ENCODE data around the gene MYO16.

Gene MYO16

DNA sequence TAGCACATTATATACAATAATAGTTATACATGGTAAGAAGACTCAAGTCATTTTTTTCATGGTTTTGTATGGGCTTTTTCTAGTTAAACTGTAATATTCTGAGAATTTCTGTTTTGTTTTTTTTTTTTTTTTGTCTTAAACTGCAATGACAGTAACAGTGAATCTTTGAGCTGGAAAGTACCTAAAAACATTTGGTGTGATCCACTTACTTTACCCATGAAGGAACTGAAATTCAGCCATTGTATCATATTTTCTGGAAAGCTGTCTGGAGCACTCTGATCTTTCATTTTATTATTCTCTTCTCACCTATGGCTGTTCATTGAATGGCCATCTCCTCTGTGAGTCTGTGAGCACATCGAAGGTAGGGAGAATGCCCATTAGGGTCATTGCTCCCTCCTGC, 37.8 kb downstream of the MYO16 start:
- no peak for DNase-seq

- no peak for DNase-seq
Measured at GRCh38 chr13:108669381-108669780, 40.0 kb downstream of the MYO16 start.

DNA sequence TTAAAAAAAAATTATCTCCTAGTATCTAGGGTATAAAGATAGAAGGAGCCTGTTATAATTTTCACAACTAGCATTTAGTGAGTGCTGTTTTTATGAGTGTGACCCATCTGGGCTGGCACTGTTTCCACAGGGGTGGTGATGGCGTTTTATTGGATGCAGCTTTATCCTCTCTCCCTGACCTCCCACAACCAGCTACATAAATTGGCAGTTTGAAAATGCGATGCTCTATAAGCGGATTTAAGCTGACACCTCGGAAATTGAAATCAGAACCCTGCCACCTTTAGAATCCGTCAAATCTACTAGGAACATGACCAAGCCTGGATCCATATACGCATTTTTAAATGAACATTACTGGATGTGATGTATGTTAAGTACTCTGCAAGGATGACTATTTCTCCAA, 44.9 kb downstream of the MYO16 start:
- DNase-seq = no peak

GRCh38 chr13:108674771-108675170, 45.4 kb downstream of the MYO16 start:
- no peak for DNase-seq

DNA sequence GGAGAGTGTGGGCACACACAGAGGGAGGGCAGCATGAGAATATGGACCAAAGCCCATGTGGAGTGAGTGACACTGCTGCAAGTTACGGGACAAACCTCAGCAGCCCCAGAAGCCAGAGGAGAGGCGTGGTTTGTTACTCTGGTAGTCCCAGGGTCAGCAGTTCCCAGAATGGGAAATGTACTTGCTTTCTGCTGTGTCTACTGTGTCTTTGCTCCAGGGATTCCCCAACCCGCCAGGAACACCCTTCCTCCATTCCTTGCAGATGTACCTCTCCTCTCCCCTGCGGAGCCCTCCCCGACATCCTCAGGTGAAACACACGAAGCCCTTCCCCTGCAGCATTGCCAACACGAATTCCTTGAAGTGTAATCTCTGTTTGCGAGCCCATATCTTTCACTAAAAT, 47.2 kb downstream of the MYO16 start:
- no peak for DNase-seq

GRCh38 chr13:108677806-108678205, 48.4 kb downstream of the MYO16 start:
- DNase-seq = no peak

GRCh38 chr13:108680011-108680410, 50.6 kb downstream of the MYO16 start:
- DNase-seq = no peak

GRCh38 chr13:108681986-108682575, 52.7 kb downstream of the MYO16 start:
- DNase-seq = no peak

- no peak for DNase-seq
Measured at GRCh38 chr13:108682714-108683113, 53.3 kb downstream of the MYO16 start.

GRCh38 chr13:108686027-108686426, 56.6 kb downstream of the MYO16 start:
- DNase-seq = no peak

DNA sequence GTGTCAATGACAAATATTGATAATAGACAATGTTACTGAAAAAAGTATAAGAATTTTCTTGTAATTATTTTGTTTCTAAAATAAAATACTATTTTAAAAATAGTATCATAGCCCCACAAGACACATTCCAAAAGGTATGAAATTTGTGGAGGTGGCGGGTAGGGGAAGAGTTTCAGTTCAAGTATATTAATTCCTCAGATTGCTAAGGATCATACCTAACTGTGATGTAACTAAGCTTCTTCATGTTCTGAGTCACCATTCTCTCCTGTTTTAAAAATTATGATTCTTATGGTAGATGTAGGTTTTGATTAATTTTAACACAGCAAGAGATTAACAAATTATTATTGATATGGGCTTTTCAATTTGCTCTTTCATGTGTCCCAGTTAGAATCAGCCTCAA, 61.3 kb downstream of the MYO16 start:
- no peak for DNase-seq

GRCh38 chr13:108700422-108701170, 71.2 kb downstream of the MYO16 start:
- DNase-seq = no peak

- no peak for DNase-seq
Measured at GRCh38 chr13:108702171-108702570, 72.8 kb downstream of the MYO16 start.

DNA sequence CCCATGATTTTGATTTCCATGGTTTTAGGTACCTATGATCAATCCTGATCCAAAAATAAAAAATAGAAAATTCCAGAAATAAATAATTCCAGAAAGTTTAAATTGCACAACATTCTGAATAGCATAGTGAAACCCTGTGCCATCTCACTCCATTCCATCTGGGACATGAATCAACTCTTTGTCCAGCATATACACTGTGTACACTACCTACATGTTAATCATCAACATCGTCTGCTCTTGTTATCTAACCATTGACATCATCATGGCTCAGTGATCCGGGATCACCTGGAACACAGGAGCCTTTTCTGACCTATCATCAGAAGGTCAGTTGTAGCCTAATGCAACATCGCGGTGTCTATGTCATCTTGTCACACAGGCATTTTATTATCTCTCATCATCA, 75.6 kb downstream of the MYO16 start:
- no peak for DNase-seq

DNA sequence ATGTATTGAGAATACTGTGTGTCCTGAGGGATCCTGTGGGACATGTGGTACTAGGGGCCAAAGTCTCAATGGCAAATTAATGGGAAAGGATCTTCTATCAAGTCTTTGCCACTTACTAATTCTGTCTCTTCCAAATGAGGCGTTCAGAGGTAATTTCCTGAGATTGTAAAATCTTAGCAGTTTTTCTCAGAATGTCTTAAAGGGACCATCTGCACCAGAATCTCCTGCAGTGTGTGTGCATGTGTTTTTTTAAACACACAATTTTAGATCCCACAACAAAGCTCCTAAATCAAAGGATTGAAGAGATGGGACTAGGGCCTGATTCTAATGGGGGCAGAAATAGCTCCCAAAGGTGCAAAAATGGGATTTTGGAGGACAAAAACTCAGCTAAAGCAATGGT, 78.2 kb downstream of the MYO16 start:
- DNase-seq = no peak

- DNase-seq = no peak
Measured at GRCh38 chr13:108708921-108709320, 79.5 kb downstream of the MYO16 start.

DNA sequence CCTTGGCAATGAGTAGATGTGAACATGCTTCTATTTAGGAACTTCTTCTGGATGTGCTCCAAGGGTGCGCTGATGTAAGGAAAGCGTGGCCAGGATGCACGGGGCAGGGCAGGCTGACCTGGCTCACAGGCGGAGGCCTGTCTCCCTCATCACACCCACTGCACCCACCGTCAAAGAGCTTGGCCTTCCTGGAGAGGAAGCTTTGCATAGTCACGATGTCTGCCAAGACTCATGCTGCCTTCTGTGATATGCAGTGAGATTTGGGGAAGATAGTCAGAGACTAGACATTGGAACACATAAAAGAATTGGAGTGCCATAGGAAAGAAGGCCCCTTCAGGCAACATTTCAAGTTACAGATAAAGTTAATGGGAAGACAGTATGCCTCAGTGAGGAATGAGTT, 82.0 kb downstream of the MYO16 start:
- DNase-seq = no peak

- DNase-seq = no peak
Measured at GRCh38 chr13:108725471-108725870, 96.1 kb downstream of the MYO16 start.

- no peak for DNase-seq
Measured at GRCh38 chr13:108728370-108728769, 99.0 kb downstream of the MYO16 start.

DNA sequence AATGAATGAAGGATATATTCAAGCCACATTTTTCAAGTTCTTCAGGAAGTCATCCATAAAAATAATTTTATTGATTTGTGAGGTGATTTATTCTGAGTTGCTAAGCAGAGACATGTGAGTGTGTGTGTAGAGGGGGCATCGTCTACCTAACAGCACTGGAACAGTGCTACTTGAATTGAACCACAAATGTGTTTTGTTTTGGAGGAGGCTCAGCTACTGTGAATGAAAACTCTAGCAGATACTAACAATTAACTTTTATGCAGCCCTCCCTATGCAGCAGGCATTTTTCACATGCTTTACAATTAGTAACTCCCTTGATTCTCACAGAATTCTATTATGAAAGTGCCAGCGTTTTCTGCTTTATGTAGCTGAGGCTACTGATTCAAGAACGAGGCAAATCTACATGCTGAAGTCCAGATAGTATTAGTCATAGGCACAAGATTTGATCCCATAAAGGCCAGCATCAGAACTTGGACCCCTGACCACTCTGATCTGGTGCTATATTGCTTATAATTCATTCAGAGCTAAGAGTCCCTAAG, 103.7 kb downstream of the MYO16 start:
- no peak for DNase-seq

DNA sequence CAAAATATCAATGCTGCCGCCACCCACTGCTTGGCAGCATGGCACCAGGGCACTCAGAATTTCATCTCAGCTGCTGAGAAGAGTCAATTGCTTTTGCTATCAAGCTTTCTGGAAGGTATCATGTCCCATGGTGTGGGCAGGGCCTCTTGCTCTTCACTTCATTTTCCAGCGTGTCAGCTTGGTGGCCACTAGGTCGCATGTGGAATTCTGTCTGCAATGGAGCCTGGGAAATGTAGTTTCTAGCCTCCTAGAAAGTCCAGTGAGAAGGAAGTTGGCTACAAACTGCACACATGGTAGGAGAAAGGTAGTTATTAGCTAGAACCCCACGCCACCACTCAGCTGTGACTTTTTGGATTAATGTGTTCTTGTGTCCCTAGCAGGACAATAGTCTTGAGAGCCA, 105.3 kb downstream of the MYO16 start:
- no peak for DNase-seq

DNA sequence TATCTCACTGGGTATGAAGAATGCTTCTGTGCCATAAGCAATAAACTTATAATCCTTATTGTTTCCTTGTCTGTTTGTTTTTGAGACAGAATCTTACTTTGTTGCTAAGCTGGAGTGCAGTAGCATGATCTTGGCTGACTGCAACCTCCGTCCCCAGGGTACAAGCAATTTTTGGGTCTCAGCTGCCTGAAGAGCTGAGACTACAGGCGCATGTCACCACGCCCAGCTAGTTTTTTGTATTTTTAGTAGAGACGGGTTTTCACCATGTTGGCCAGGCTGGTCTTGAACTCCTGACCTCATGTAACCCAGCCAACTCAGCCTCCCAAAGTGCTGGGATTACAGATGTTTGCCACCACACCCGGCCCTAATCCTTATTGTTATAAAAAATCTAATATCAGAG, 112.5 kb downstream of the MYO16 start:
- no peak for DNase-seq

- DNase-seq = no peak
Measured at GRCh38 chr13:108742701-108743451, 113.5 kb downstream of the MYO16 start.

- no peak for DNase-seq
Measured at GRCh38 chr13:108743522-108743921, 114.1 kb downstream of the MYO16 start.

All from NCI-H774 (cell line).